Endothelial cell of umbilical vein (primary cell): ENCODE measurements around the gene ATP8A2. TPM values are rescaled to one million over a fixed set of nuclear protein-coding genes. Genes with fewer than 3 reads are reported as not detected.

Source experiments
- BruUV-seq: library from RNA; stranded (reverse); fragments of 400-500 nt; replicated peaks from 2 replicates; lab custom pipeline; 2021; lab: Mats Ljungman, UMichigan
- CTCF ChIA-PET: fragments of 300-600, 350-600 bp; sonication (Branson Sonifier 250); formaldehyde crosslinking; loops from one replicate; lab custom pipeline; 2021; ENCODE audit warnings: antibody characterized with exemption, inconsistent platforms; lab: Charles Lee
- POLR2A ChIA-PET: fragments of 300-600, 350-600 bp; sonication (Branson Sonifier 250); formaldehyde crosslinking; loops from one replicate; lab custom pipeline; 2021; ENCODE audit warnings: antibody characterized with exemption, inconsistent platforms; lab: Charles Lee
- DNase-seq: peaks from one replicate; pipeline ENCODE4 v3.0.0-alpha.2; 2011; ENCODE audit warnings: low read depth, low spot score
- FAIRE-seq: peaks from 2 replicates; lab custom pipeline; 2011; peaks lifted over from hg19 to GRCh38; lab: Jason Lieb, UNC
- H2AFZ ChIP-seq: 2 replicates; pipeline ENCODE4 v1.6.0; 2012; ENCODE audit warnings: low read depth, low read length, control low read depth, inconsistent platforms
- H3K27ac ChIP-seq: 2 replicates; pipeline ENCODE4 v1.5.1; 2011; ENCODE audit warnings: low read depth, mild to moderate bottlenecking, control low read depth, low read length, moderate library complexity; ENCODE audit not compliant: insufficient read depth
- H3K27me3 ChIP-seq, 2 experiments: 2 replicates each; pipeline versions ENCODE4 v1.6.0 to v1.6.1; 2011; ENCODE audit warnings: low read length in 2 of 2, mixed read lengths in 1 of 2; ENCODE audit not compliant: control insufficient read depth in 2 of 2, insufficient read depth in 2 of 2
- H3K36me3 ChIP-seq, 2 experiments: 2 replicates in 1 of 2; 3 replicates in 1 of 2; pipeline ENCODE4 v1.5.1; 2011; ENCODE audit warnings: low read length in 2 of 2, mild to moderate bottlenecking in 1 of 2, moderate library complexity in 1 of 2; ENCODE audit not compliant: control insufficient read depth in 2 of 2, insufficient read depth in 2 of 2; ENCODE audit errors: extremely low read depth in 1 of 2
- H3K4me1 ChIP-seq: 3 replicates; pipeline ENCODE4 v1.5.1; 2011; ENCODE audit warnings: mild to moderate bottlenecking, low read length; ENCODE audit not compliant: control insufficient read depth, insufficient read depth; ENCODE audit errors: extremely low read depth
- H3K4me2 ChIP-seq: 2 replicates; pipeline ENCODE4 v1.6.1; 2011; ENCODE audit warnings: low read length, control low read depth, mixed read lengths; ENCODE audit not compliant: insufficient read depth
- H3K4me3 ChIP-seq, 3 experiments: fragments of 200-600 bp in 1 of 3; sonication (generic), shearing (Covaris generic) in 1 of 3; replicated peaks in 1 of 3; 2 replicates each; pipeline ENCODE4 v1.5.1; 2011 to 2016; ENCODE audit warnings: control low read depth in 3 of 3, low read length in 3 of 3, mild to moderate bottlenecking in 2 of 3, inconsistent platforms in 1 of 3, low read depth in 1 of 3, moderate library complexity in 1 of 3; ENCODE audit not compliant: insufficient read depth in 1 of 3
- H3K79me2 ChIP-seq: 2 replicates; pipeline ENCODE4 v1.6.0; 2012; ENCODE audit warnings: low read length, inconsistent platforms; ENCODE audit not compliant: control insufficient read depth, insufficient read depth
- H3K9ac ChIP-seq: replicated peaks from 2 replicates; pipeline ENCODE3; 2011; ENCODE audit warnings: low read length, control low read depth; ENCODE audit not compliant: insufficient read depth; ENCODE audit errors: extremely low read depth
- H3K9me1 ChIP-seq: replicated peaks from 3 replicates; pipeline ENCODE4 v1.6.0; 2011; ENCODE audit warnings: mild to moderate bottlenecking, low read length; ENCODE audit not compliant: control insufficient read depth, insufficient read depth; ENCODE audit errors: extremely low read depth
- H3K9me3 ChIP-seq: replicated peaks from 2 replicates; pipeline ENCODE4 v1.5.1; 2012; ENCODE audit warnings: low read length, inconsistent platforms; ENCODE audit not compliant: control insufficient read depth, insufficient read depth
- H4K20me1 ChIP-seq: replicated peaks from 2 replicates; pipeline ENCODE3; 2011; ENCODE audit warnings: mild to moderate bottlenecking, low read length; ENCODE audit not compliant: control insufficient read depth, insufficient read depth; ENCODE audit errors: extremely low read depth
- CTCF ChIP-seq, 2 donors: IDR thresholded peaks; 1 replicate in 1 of 2; 2 replicates in 1 of 2; pipeline ENCODE4 v1.5.1; 2011; ENCODE audit warnings: low read length in 2 of 2, mild to moderate bottlenecking in 2 of 2, moderate library complexity in 2 of 2, control low read depth in 1 of 2, inconsistent platforms in 1 of 2, low read depth in 1 of 2; ENCODE audit not compliant: insufficient read depth in 1 of 2; ENCODE audit errors: extremely low read depth in 1 of 2
- EZH2 ChIP-seq: IDR thresholded peaks from 2 replicates; pipeline ENCODE4 v1.6.1; 2012; ENCODE audit warnings: borderline replicate concordance, low read depth, mild to moderate bottlenecking, moderate library complexity, low read length, inconsistent platforms; ENCODE audit not compliant: severe bottlenecking
- FOS ChIP-seq: IDR thresholded peaks from 2 replicates; pipeline ENCODE4 v1.6.1; 2011; ENCODE audit warnings: mild to moderate bottlenecking, low read length, moderate library complexity, borderline replicate concordance; ENCODE audit not compliant: insufficient read depth
- GATA2 ChIP-seq: IDR thresholded peaks from 2 replicates; pipeline ENCODE4 v1.7.0; 2011; ENCODE audit warnings: low read depth, mild to moderate bottlenecking, moderate library complexity, mixed read lengths, low read length; ENCODE audit not compliant: insufficient read length, insufficient read depth
- JUN ChIP-seq: IDR thresholded peaks from 2 replicates; pipeline ENCODE4 v1.6.1; 2011; ENCODE audit warnings: borderline replicate concordance, low read depth; ENCODE audit not compliant: insufficient read length, insufficient read depth
- MAX ChIP-seq: IDR thresholded peaks from 2 replicates; pipeline ENCODE4 v1.6.1; 2011; ENCODE audit not compliant: insufficient read depth, insufficient read length
- MYC ChIP-seq: IDR thresholded peaks from one replicate; pipeline ENCODE4 v1.6.1; 2011; ENCODE audit warnings: mild to moderate bottlenecking, low read depth, low read length
- POLR2A ChIP-seq: IDR thresholded peaks from 2 replicates; pipeline ENCODE4 v1.6.1; 2012; ENCODE audit warnings: low read depth, mild to moderate bottlenecking, control low read depth, low read length
- POLR2AphosphoS5 ChIP-seq: IDR thresholded peaks from 2 replicates; pipeline ENCODE4 v1.6.1; 2012; ENCODE audit warnings: low read depth, mild to moderate bottlenecking, control low read depth, low read length, moderate library complexity; ENCODE audit not compliant: insufficient read depth
- dilution Hi-C: fragments of 300-500 bp; cut with MboI; formaldehyde crosslinking; loops from one replicate; pipeline ENCODE4 v1.15.0; 2019; ENCODE audit warnings: low sequenced_read_pairs; ENCODE audit not compliant: extremely low pct_ligation_motif_present
- intact Hi-C: fragments of 100-400 bp; cut with micrococcal nuclease; formaldehyde crosslinking; loops from one replicate; pipeline ENCODE4 v1.10.0; 2022
- polyA plus RNA-seq, 4 experiments: library from polyadenylated mRNA; depleted of rRNA in 3 of 4; stranded (reverse) in 3 of 4; unstranded in 1 of 4; fragments of >200 nt; gene quantifications; 2 replicates each; pipeline versions ENCODE4 v1.2.1 to v1.2.3, GENCODE V29; 2011 to 2012; ENCODE audit warnings: missing spikeins in 1 of 4
- total RNA-seq: library from RNA; stranded (reverse); gene quantifications from 2 replicates; pipeline ENCODE4 v1.2.3, GENCODE V29; 2021

The ATP8A2 gene
- total and polyA plus RNA-seq, 2 donors (not counting 3 experiments of a cell fraction or from before 2014, with no cell fraction given) = 0.11 to 0.49 TPM

- ChIA-PET CTCF (interaction anchor here (1.2 kb wide), 1 partner anchor 13 kb away, joined by 3 read pairs; no protein-coding TSS in a partner anchor), POLR2A (no interaction called here)
- TF ChIP-seq MYC (no peak), POLR2AphosphoS5 (no peak), FOS (no peak), POLR2A (no peak), GATA2 (no peak), JUN (no peak), MAX (no peak), CTCF (IDR thresholded peaks at IDR 0.05; ENCODE audit: extremely low read depth in 1 of 2, insufficient read depth in 1 of 2, low read depth in 1 of 2, low read length in 2 of 2) (no peak), EZH2 (no peak)
- FAIRE-seq (no peak), DNase-seq (no peak)
- Histone ChIP-seq H3K9ac (no peak overlapping the region), H3K27ac (no peak overlapping the region), H3K4me2 (no peak overlapping the region), H3K27me3 (no peaks in the 10 kb centered on the region), H3K36me3 (no peaks in the 10 kb centered on the region), H3K9me3 (no peaks in the 10 kb centered on the region), H2AFZ (no peak overlapping the region), H3K9me1 (no peaks in the 10 kb centered on the region), H3K4me3 (no peak overlapping the region), H3K79me2 (no peaks in the 10 kb centered on the region), H4K20me1 (no peaks in the 10 kb centered on the region), H3K4me1 (no peaks in the 10 kb centered on the region)
- no TSS peak for BruUV-seq
- intact Hi-C loops = no loop called here
- dilution Hi-C loops = no loop called here
Observed at GRCh38 chr13:25660996-25661395, 289.2 kb downstream of the ATP8A2 start.
